A549 treated with AZD9567 at 1 μM for 4 hours (cell line): ENCODE measurements around the gene RAB3GAP1. TPM values are rescaled to one million over a fixed set of nuclear protein-coding genes. Genes with fewer than 3 reads are reported as not detected.

Experiments
- total RNA-seq: library from RNA; stranded (reverse); fragments of 200-300 nt; extraction: Qiagen RNA extraction; gene quantifications from 5 replicates; pipeline ENCODE4 v1.2.3, GENCODE V29; 2022; ENCODE audit not compliant: insufficient read depth

The RAB3GAP1 gene
- total RNA-seq: 25.2 to 28.0 TPM (median 26.0 TPM) in 5 replicates

GRCh38 chr2:135052042-135052876 is at the start of gene RAB3GAP1:
Gene RAB3GAP1, plus strand, starts transcription at chr2:135052292. Its CDS starts 16 bp downstream, at chr2:135052308.

GRCh38 chr2:135047300-135047699 is 4.8 kb upstream of the RAB3GAP1 start, which contains the start of gene MAP3K19:
Gene MAP3K19, minus strand, starts transcription at chr2:135047447. Its CDS starts 22,800 bp downstream, at chr2:135024647.

Other genes with a start within 250 kb of the RAB3GAP1 start
- gene ACMSD, start 213.7 kb upstream of the RAB3GAP1 start, total RNA-seq: not detected in 5 replicates
- 8.7 to 13.4 TPM (median 11.6 TPM) in 5 replicates for gene CCNT2, start 133.5 kb upstream of the RAB3GAP1 start, total RNA-seq
- not detected in 5 replicates for gene MAP3K19, start 4.8 kb upstream of the RAB3GAP1 start, total RNA-seq